NB4 (cell line): ENCODE results near the gene TEP1.

Experiments used
- CTCF ChIP-seq: IDR thresholded peaks from one replicate; pipeline ENCODE4 v1.5.1; 2012; ENCODE audit warnings: low read depth, low read length
- POLR2A ChIP-seq: IDR thresholded peaks from 2 replicates; pipeline ENCODE4 v1.6.1; 2011; ENCODE audit warnings: mild to moderate bottlenecking; ENCODE audit not compliant: insufficient read length; ENCODE audit errors: extremely low read depth

GRCh38 chr14:20365928-20366327 is 47.4 kb downstream of the TEP1 start:
- TF ChIP-seq CTCF (no peak), POLR2A (no peak)
